Measurements from ENCODE around the gene CALN1. TPM values are rescaled to one million over a fixed set of nuclear protein-coding genes. Genes with fewer than 3 reads are reported as not detected.

The CALN1 gene
- total and polyA plus RNA-seq, 9 of the 15 experiments (the other 6 are each of a cell fraction or from before 2014, with no cell fraction given): 1.4 to 7.5 (median 3.3) TPM

DNA sequence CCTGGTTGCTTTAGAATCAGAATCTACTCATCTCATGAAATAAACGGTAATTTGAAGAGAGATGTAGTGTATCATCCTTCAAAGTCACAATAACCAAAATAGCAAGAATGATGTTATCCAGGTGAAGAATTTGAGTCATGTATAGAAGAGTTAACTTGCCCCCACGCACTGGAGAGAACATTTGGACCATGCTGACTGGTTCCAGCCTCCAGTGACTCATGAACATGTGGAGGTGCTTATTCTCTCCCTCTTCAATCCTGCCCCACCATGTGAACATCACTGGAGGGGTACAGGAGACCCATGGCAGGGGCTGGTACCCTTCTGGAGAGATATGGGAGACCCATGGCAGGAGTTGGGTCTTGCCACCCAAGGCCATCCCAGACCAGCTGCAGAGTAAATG is 427.8 kb downstream of the CALN1 start:
- no peaks in the 10 kb centered on the region; the same call in 1 of the 2 replicates for H4K20me1 ChIP-seq (replicated peaks; ENCODE audit: control insufficient read depth, insufficient read depth, low read length)
- ChIA-PET POLR2A (no interaction called here), CTCF (ENCODE audit: low intra/inter-chr PET ratio) (no interaction called here)
- H3K4me2 ChIP-seq (ENCODE audit: insufficient read depth, low read length): no peak overlapping the region
- H3K79me2 ChIP-seq (ENCODE audit: control insufficient read depth, insufficient read depth, low read length): no peaks in the 10 kb centered on the region
- ATAC-seq (no peak), DNase-seq (ENCODE audit: extremely low read depth in 1 of 4, low spot score in 3 of 4) (no peak), FAIRE-seq (no peak)
- intact Hi-C loops (cut with micrococcal nuclease) (no loop called here), in situ Hi-C loops (cut with MboI) (no loop called here)
- no TSS peak for BruUV-seq (replicated peaks)
- H3K27ac ChIP-seq (ENCODE audit: extremely low read depth, low read depth, low read length): no peak overlapping the region
- TF ChIP-seq USF2 (CRISPR knock-in tag; IDR thresholded peaks at IDR 0.05): no peak
- TF ChIP-seq DMBX1 (CRISPR knock-in tag; IDR thresholded peaks at IDR 0.05; ENCODE audit: borderline replicate concordance): no peak
- no peak for TF ChIP-seq ZNF3 (CRISPR knock-in tag; IDR thresholded peaks at IDR 0.05)
- TF ChIP-seq ZNF695 (CRISPR knock-in tag; IDR thresholded peaks at IDR 0.05): no peak
- TF ChIP-seq, protein P1, sequence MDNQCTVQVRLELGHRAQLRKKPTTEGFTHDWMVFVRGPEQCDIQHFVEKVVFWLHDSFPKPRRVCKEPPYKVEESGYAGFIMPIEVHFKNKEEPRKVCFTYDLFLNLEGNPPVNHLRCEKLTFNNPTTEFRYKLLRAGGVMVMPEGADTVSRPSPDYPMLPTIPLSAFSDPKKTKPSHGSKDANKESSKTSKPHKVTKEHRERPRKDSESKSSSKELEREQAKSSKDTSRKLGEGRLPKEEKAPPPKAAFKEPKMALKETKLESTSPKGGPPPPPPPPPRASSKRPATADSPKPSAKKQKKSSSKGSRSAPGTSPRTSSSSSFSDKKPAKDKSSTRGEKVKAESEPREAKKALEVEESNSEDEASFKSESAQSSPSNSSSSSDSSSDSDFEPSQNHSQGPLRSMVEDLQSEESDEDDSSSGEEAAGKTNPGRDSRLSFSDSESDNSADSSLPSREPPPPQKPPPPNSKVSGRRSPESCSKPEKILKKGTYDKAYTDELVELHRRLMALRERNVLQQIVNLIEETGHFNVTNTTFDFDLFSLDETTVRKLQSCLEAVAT (IDR thresholded peaks at IDR 0.05): no peak
- TF ChIP-seq ZBED1 (IDR thresholded peaks at IDR 0.05): no peak
- no peak for TF ChIP-seq ZNF696 (CRISPR knock-in tag; conservative IDR thresholded peaks at IDR 0.05)
- TF ChIP-seq CGGBP1 (CRISPR knock-in tag; IDR thresholded peaks at IDR 0.05): no peak
- no peak for TF ChIP-seq ZNF140 (CRISPR knock-in tag; IDR thresholded peaks at IDR 0.05)
- TF ChIP-seq, protein P2, sequence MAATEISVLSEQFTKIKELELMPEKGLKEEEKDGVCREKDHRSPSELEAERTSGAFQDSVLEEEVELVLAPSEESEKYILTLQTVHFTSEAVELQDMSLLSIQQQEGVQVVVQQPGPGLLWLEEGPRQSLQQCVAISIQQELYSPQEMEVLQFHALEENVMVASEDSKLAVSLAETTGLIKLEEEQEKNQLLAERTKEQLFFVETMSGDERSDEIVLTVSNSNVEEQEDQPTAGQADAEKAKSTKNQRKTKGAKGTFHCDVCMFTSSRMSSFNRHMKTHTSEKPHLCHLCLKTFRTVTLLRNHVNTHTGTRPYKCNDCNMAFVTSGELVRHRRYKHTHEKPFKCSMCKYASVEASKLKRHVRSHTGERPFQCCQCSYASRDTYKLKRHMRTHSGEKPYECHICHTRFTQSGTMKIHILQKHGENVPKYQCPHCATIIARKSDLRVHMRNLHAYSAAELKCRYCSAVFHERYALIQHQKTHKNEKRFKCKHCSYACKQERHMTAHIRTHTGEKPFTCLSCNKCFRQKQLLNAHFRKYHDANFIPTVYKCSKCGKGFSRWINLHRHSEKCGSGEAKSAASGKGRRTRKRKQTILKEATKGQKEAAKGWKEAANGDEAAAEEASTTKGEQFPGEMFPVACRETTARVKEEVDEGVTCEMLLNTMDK (IDR thresholded peaks at IDR 0.05; ENCODE audit: borderline replicate concordance, insufficient read depth, low read depth, low read length, poor library complexity, severe bottlenecking): no peak
- TF ChIP-seq HOXB6 (CRISPR knock-in tag; IDR thresholded peaks at IDR 0.05; ENCODE audit: borderline replicate concordance): no peak
- TF ChIP-seq, protein P3, sequence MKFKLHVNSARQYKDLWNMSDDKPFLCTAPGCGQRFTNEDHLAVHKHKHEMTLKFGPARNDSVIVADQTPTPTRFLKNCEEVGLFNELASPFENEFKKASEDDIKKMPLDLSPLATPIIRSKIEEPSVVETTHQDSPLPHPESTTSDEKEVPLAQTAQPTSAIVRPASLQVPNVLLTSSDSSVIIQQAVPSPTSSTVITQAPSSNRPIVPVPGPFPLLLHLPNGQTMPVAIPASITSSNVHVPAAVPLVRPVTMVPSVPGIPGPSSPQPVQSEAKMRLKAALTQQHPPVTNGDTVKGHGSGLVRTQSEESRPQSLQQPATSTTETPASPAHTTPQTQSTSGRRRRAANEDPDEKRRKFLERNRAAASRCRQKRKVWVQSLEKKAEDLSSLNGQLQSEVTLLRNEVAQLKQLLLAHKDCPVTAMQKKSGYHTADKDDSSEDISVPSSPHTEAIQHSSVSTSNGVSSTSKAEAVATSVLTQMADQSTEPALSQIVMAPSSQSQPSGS (CRISPR knock-in tag; IDR thresholded peaks at IDR 0.05): no peak
- no peak for TF ChIP-seq MBD2 (IDR thresholded peaks at IDR 0.05; ENCODE audit: borderline replicate concordance, low read depth)
- TF ChIP-seq CREB1 (IDR thresholded peaks at IDR 0.05): no peak
- TF ChIP-seq CREB1 (CRISPR knock-in tag; IDR thresholded peaks at IDR 0.05): no peak
- no peak for TF ChIP-seq EGR1 (conservative IDR thresholded peaks at IDR 0.05)
- H3K27me3 ChIP-seq (ENCODE audit: control insufficient read depth in 2 of 2, insufficient read depth in 2 of 2, low read length in 2 of 2): peaks cover 3 to 21% of the 10 kb centered on the region in 2 experiments; a peak in 3 of 5 replicates
- WGBS (ENCODE audit: insufficient coverage, low coverage, missing lambda C conversion rate): 4% methylated on average over 2 of the region's 2 CpGs
- no peaks in the 10 kb centered on the region for H3K36me3 ChIP-seq (ENCODE audit: control insufficient read depth, insufficient read depth, low read length)
- H3K9ac ChIP-seq (ENCODE audit: insufficient read depth in 1 of 2, low read depth in 2 of 2, low read length in 2 of 2): no peak overlapping the region
- H3K9me1 ChIP-seq (ENCODE audit: control insufficient read depth, insufficient read depth, low read length): no peaks in the 10 kb centered on the region
- no peak overlapping the region for H3K4me3 ChIP-seq
- H3K4me1 ChIP-seq (replicated peaks in 1 of 2; ENCODE audit: control insufficient read depth in 2 of 2, insufficient read depth in 2 of 2, low read length in 2 of 2): no peaks in the 10 kb centered on the region
- no peaks in the 10 kb centered on the region for H3K9me3 ChIP-seq (replicated peaks; ENCODE audit: control insufficient read depth, insufficient read depth, low read depth, low read length)
- no peak overlapping the region for H2AFZ ChIP-seq (ENCODE audit: low read depth, low read length)
